Adipocyte (in vitro differentiated cells): Measurements from ENCODE around the gene SETDB2.
"Not testable (repeated sequence)": the region's sequence is repeated elsewhere in the genome, so short reads cannot be mapped to it uniquely, and the experiment has no call there.

Source experiments
- DNase-seq: peaks from one replicate; pipeline ENCODE4 v3.0.0-alpha.2; 2015; ENCODE audit warnings: low read depth
- H3K27me3 ChIP-seq: replicated peaks from 2 replicates; pipeline ENCODE4 v1.7.0; 2013; ENCODE audit warnings: mild to moderate bottlenecking, low read length, moderate library complexity; ENCODE audit not compliant: control insufficient read depth, insufficient read depth
- H3K36me3 ChIP-seq: 2 replicates; pipeline ENCODE4 v1.7.0; 2013; ENCODE audit warnings: low read length, mild to moderate bottlenecking, moderate library complexity; ENCODE audit not compliant: control insufficient read depth, insufficient read depth, severe bottlenecking
- H3K4me1 ChIP-seq: 2 replicates; pipeline ENCODE4 v1.7.0; 2013; ENCODE audit warnings: mild to moderate bottlenecking, low read length, moderate library complexity; ENCODE audit not compliant: control insufficient read depth, insufficient read depth
- H3K4me3 ChIP-seq: 2 replicates; pipeline ENCODE4 v1.7.0; 2013; ENCODE audit warnings: mild to moderate bottlenecking, low read length, moderate library complexity
- H3K9ac ChIP-seq: 2 replicates; pipeline ENCODE4 v1.7.0; 2013; ENCODE audit warnings: mild to moderate bottlenecking, low read length, moderate library complexity
- H3K9me3 ChIP-seq: 2 replicates; pipeline ENCODE4 v1.7.0; 2013; ENCODE audit warnings: mild to moderate bottlenecking, low read length, moderate library complexity; ENCODE audit not compliant: control insufficient read depth

SETDB2 gene

DNA sequence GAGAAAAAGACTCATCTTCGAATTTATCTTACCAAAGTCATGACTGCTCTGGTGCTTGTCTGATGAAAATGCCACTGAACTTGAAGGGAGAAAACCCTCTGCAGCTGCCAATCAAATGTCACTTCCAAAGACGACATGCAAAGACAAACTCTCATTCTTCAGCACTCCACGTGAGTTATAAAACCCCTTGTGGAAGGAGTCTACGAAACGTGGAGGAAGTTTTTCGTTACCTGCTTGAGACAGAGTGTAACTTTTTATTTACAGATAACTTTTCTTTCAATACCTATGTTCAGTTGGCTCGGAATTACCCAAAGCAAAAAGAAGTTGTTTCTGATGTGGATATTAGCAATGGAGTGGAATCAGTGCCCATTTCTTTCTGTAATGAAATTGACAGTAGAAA lies 32.5 kb downstream of the SETDB2 start:
- Histone ChIP-seq H3K9me3 (no peaks in the 10 kb centered on the region), H3K27me3 (no peaks in the 10 kb centered on the region), H3K9ac (no peak overlapping the region), H3K4me1 (peaks cover 2% of the 10 kb centered on the region), H3K36me3 (peaks cover 50% of the 10 kb centered on the region), H3K4me3 (no peak overlapping the region)
- no peak for DNase-seq

DNA sequence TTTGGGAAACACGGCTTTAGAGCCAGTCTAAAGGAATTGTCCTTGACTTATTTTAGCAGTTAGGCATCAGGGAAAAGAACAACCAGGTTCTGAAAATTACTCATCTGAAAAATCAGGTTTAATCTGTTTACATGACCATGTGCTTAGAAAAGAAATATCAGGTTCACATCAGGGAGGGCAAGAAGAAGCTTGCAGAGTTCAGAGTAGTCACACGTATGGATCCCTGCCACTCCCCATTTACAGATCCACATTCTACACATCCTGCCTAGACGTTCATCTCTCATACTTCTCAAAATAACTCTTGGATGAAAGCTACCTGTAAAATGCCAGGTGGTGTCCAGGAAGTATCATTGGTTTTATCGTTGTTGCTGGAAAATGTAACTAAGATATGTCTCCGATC lies 37.7 kb downstream of the SETDB2 start:
- H3K9me3 ChIP-seq: no peaks in the 10 kb centered on the region
- no peak overlapping the region for H3K4me3 ChIP-seq
- H3K27me3 ChIP-seq: no peaks in the 10 kb centered on the region
- DNase-seq: no peak
- no peak overlapping the region for H3K9ac ChIP-seq
- H3K36me3 ChIP-seq: peaks cover 32% of the 10 kb centered on the region
- H3K4me1 ChIP-seq: no peaks in the 10 kb centered on the region

DNA sequence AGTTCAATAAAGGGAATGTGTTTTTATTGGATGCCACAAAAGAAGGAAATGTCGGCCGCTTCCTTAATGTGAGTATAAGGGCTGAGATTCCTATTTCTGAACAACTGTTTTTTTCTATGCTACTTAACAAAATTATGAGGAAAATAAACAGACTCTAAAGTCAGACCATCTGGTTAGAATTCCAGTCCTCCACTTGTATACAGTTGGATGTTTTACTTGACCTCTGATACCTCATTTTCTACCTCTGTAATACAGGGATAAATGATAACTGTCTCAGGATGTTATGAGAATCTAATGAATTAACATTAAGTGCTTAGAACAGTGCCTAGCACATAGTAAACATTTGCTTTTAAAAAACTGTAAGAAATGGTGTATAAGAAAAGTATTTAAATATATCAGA lies 44.5 kb downstream of the SETDB2 start:
- no peak overlapping the region for H3K4me3 ChIP-seq
- H3K36me3 ChIP-seq: peaks cover 15% of the 10 kb centered on the region
- no peaks in the 10 kb centered on the region for H3K27me3 ChIP-seq
- no peak for DNase-seq
- H3K4me1 ChIP-seq: no peaks in the 10 kb centered on the region
- H3K9me3 ChIP-seq: no peaks in the 10 kb centered on the region
- no peak overlapping the region for H3K9ac ChIP-seq

DNA sequence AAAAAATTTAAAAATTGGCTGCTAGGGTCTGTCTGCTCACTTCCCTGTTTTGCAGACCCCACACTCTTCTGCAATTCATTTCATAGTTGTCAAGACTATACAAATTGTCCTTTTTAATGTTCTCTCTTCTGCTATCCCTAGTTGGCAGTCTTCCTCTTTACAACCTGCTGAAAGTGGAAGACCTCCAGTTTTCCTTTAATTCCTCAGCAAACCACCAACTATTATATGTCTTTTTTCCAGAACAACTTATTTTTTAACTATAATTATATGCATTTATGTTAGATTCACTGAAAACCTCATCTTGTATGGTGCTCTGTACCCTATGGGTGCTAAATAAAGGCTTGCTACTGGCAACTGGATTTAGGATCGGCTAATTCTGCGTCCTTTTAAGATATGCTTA lies 50.6 kb downstream of the SETDB2 start:
- Histone ChIP-seq H3K4me3 (peak overlapping the region; percentile 83), H3K4me1 (peaks cover 15% of the 10 kb centered on the region), H3K27me3 (no peaks in the 10 kb centered on the region), H3K36me3 (no peaks in the 10 kb centered on the region), H3K9ac (peak overlapping the region; percentile 92), H3K9me3 (no peaks in the 10 kb centered on the region)
- DNase-seq: no peak

DNA sequence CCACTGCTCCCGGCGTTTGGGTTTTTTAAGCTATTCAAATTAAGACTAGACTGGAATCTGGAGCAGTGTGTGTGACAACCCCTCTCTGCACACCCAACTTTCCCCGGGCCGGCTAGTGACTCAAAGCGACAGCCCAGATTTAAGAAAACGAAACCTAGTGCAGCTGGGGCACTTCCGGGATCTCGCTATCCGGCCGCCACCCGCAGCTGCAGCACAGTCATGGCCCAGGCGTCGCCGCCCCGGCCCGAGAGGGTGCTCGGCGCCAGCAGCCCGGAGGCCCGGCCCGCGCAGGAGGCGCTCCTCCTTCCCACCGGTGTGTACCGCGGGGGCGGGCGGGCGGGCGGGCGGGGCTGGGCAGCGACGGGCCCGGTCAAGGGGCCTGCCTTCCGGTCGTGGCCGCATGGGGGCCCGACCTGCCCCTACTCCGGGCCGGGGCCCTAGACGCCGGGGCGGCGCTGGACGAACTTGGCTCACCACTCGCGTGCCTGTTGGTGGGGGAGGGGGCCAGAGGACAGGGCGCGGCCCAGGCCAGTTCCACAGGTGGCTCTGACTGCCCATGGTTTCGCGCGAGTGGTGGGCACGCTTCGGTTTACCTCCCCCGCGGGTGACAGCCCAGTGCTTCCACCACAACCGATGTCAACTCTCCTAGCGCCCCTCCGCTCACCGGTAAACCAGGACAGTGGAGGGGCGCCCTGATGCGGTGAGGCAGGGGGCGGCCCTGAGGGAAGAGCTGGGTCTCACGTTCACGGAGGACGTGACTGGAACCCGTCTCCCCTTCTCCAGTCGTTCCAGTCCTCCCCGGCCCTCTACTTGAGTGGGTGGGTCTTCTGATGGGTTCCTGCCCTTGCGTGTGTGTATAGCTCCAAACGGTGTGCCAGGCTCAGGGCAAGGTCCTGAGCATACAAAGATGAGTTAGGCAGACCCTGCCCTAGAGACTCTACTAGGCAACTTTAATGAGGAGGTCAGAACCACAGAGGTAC lies 52.0 kb downstream of the SETDB2 start, which contains the start of gene PHF11:
Gene PHF11, plus strand, starts transcription at position 171 of the 980 bp plus-strand sequence. Its CDS starts 49 bp downstream, at position 220.
- peaks cover 24% of the 10 kb centered on the region for H3K4me1 ChIP-seq
- H3K4me3 ChIP-seq: peak within 1 kb of the TSS; percentile 85
- H3K27me3 ChIP-seq: no peaks in the 10 kb centered on the region
- no peaks in the 10 kb centered on the region for H3K9me3 ChIP-seq
- peak; percentile 86 for DNase-seq
- no peaks in the 10 kb centered on the region for H3K36me3 ChIP-seq
- H3K9ac ChIP-seq: peak within 1 kb of the TSS; percentile 92

DNA sequence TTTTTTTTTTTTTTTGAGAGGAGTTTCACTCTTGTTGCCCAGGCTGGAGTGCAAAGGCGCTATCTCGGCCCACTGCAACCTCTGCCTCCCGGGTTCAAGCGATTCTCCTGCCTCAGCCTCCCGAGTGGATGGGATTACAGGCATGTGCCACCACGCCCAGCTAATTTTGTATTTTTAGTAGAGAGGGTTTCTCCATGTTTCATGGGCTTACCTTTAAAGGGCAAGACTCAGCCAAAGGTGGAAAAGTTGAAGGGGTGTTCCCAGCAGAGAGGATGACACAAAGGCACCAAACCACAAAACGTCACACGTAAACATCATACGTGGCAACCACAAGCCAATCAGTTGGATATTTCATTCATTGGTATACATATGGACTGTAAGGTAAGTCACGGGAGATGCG lies 52.8 kb downstream of the SETDB2 start:
- not testable (repeated sequence) for H3K9ac ChIP-seq, H3K36me3 ChIP-seq, DNase-seq, H3K27me3 ChIP-seq, H3K9me3 ChIP-seq
- Histone ChIP-seq H3K4me1 (peaks cover 24% of the 10 kb centered on the region), H3K4me3 (peak overlapping the region; percentile 85)

DNA sequence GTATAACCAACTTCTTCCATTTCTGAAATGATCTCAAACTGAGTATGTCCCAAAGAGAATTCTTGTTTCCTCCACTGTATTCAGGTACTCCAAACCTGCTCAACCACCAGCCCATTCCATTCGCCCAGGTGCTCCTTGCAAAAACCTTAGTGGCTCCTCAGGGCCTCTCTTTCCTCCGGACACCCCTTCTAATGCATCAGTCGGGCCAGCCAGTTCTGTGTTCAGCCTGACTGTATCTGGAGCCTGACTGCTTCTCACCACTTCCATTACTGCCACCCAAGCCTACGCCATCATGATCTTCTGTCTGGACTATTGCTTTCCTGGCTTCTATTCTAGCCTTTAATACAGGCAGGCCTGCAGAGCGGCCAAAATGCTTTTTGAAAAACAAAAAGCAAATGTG lies 53.2 kb downstream of the SETDB2 start:
- no peaks in the 10 kb centered on the region for H3K36me3 ChIP-seq
- H3K4me1 ChIP-seq: peaks cover 24% of the 10 kb centered on the region

DNA sequence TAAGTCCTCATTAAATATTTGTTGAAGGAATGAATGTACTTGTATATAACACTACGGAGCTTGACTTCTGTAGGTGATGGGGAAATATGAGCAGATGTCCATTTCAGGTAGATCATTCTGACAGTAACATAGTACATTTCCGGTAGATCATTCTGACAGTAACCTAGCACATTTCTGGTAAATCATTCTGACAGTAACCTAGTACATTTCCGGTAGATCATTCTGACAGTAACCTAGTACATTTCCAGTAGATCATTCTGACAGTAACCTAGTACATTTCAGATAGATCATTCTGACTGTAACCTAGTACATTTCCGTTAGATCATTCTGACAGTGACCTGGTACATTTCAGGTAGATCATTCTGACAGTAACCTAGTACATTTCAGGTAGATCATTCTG lies 54.1 kb downstream of the SETDB2 start:
- no peak for DNase-seq
- no peak overlapping the region for H3K4me3 ChIP-seq

More for the DNA sequence above, 53.2 kb downstream of the SETDB2 start:
- Histone ChIP-seq H3K4me3 (no peak overlapping the region), H3K9ac (no peak overlapping the region), H3K9me3 (no peaks in the 10 kb centered on the region), H3K27me3 (no peaks in the 10 kb centered on the region)
- no peak for DNase-seq

DNA sequence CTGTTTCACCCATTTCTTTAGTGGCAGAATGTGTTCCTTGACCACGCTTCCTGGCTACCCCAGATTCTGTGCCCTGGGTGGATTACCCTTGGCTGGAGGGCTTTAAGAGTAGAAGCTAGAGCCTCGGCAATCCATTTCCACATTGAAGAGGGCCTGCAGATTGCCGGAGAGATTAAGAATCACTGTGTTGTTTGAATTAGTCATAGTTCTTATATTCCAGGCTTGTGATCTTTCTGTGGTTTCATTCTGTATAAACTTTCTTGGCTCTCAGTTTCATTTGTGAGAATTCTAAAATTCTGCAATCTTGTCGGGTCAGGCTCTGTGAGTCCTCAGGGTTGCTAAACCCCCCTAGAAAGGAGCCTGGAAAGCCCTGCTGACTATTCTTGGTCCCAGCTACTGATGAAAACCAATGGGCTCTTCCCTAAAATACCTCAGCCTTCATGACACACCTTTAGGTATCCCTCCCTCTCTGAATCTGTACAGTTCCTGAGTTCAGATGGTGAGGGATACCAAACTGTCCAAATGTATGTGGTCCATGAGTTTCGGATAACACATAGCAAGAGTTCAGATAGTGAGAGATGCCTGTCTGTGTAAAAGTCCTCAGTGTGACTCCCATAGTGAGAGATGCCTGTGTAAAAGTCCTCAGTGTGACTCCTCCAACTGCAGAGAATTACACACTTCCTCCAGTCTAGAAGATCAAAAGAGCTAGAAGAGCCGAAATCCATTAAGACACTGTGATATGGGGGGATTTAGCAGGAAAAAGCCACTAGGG lies 56.0 kb downstream of the SETDB2 start:
- peak; percentile 89 for DNase-seq
- peaks cover 30% of the 10 kb centered on the region for H3K4me1 ChIP-seq
- H3K9me3 ChIP-seq: no peaks in the 10 kb centered on the region

More for the DNA sequence above, 54.1 kb downstream of the SETDB2 start:
- H3K9me3 ChIP-seq: no peaks in the 10 kb centered on the region
- H3K36me3 ChIP-seq: no peaks in the 10 kb centered on the region
- peaks cover 26% of the 10 kb centered on the region for H3K4me1 ChIP-seq
- no peak overlapping the region for H3K9ac ChIP-seq
- no peaks in the 10 kb centered on the region for H3K27me3 ChIP-seq

DNA sequence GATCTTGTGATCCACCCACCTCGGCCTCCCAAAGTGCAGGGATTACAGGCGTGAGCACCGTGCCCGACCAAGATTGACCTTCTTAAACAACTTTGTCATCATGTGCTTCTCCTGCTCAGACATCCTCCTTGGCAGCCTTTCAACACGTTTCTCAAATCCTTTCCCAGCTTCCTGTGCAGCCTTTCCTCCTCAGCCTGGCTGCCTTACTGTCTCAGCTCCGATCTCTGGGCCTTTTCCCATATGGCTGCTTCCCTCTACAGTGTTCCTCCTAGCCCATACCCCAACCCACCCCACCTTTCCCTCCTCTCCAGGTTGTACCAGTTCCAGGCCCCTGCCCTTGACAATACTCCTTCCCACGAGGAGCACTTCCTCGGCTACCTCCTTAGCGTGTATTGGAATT lies 58.9 kb downstream of the SETDB2 start:
- peaks cover 7% of the 10 kb centered on the region for H3K36me3 ChIP-seq

More for the DNA sequence above, 56.0 kb downstream of the SETDB2 start:
- peak overlapping the region; percentile 36 for H3K4me3 ChIP-seq
- H3K9ac ChIP-seq: peak overlapping the region; percentile 23
- H3K27me3 ChIP-seq: no peaks in the 10 kb centered on the region
- no peaks in the 10 kb centered on the region for H3K36me3 ChIP-seq

DNA sequence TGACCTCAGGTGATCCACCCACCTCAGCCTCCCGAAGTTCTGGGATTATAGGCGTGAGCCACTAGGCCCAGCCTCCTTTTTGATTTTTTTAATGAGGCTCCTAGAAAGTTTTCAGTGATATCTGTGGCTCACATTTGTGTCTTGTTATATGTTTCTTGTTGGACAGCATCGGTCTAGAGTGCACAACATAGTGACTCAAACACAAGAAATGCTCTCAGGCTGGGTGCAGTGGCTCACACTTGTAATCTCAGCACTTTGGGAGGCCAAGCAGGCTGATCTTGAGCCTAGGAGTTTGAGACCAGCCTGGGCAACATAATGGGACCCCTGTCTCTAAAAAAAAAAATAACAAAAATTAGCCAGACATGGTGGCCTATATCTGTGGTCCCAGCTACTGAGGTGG lies 59.9 kb downstream of the SETDB2 start:
- no peak overlapping the region for H3K4me3 ChIP-seq
- H3K36me3 ChIP-seq: peaks cover 7% of the 10 kb centered on the region
- peaks cover 36% of the 10 kb centered on the region for H3K4me1 ChIP-seq
- DNase-seq: no peak
- H3K27me3 ChIP-seq: no peaks in the 10 kb centered on the region
- no peaks in the 10 kb centered on the region for H3K9me3 ChIP-seq
- H3K9ac ChIP-seq: no peak overlapping the region

More for the DNA sequence above, 58.9 kb downstream of the SETDB2 start:
- H3K27me3 ChIP-seq: no peaks in the 10 kb centered on the region
- no peak overlapping the region for H3K4me3 ChIP-seq
- peak overlapping the region; percentile 41 for H3K9ac ChIP-seq
- no peaks in the 10 kb centered on the region for H3K9me3 ChIP-seq
- H3K4me1 ChIP-seq: peaks cover 39% of the 10 kb centered on the region
- no peak for DNase-seq
